Progenitor cell of endocrine pancreas (in vitro differentiated cells): Measurements from ENCODE around the gene CLSTN3. TPM values are rescaled to one million over a fixed set of nuclear protein-coding genes. Genes with fewer than 3 reads are reported as not detected.

Source experiments
- DNase-seq: peaks from one replicate; pipeline ENCODE4 v3.0.0; 2021; ENCODE audit warnings: low spot score; ENCODE audit not compliant: unreplicated experiment
- H3K27ac Mint-ChIP-seq: 2 replicates; pipeline ENCODE4 v1.8.0; 2021; ENCODE audit warnings: mild to moderate bottlenecking, moderate library complexity, mixed read lengths
- H3K27me3 Mint-ChIP-seq: 2 replicates; pipeline ENCODE4 v1.8.0; 2021; ENCODE audit warnings: mixed read lengths
- H3K36me3 Mint-ChIP-seq: 2 replicates; pipeline ENCODE4 v1.8.0; 2022; ENCODE audit warnings: mixed read lengths; ENCODE audit not compliant: insufficient read depth
- H3K4me1 Mint-ChIP-seq: 2 replicates; pipeline ENCODE4 v1.8.0; 2021; ENCODE audit warnings: low read depth, mixed read lengths
- H3K4me3 Mint-ChIP-seq: 2 replicates; pipeline ENCODE4 v1.8.0; 2021; ENCODE audit warnings: low read depth, mild to moderate bottlenecking, moderate library complexity, mixed read lengths
- H3K9me3 Mint-ChIP-seq: 2 replicates; pipeline ENCODE4 v1.8.0; 2021; ENCODE audit warnings: low read depth, mixed read lengths
- CTCF ChIP-seq: fragments of 200-600 bp; sonication (generic); IDR thresholded peaks from one replicate; pipeline ENCODE4 v1.5.0; 2021; ENCODE audit warnings: antibody characterized with exemption, mild to moderate bottlenecking; ENCODE audit not compliant: unreplicated experiment
- total RNA-seq: library from RNA; stranded (reverse); gene quantifications from 2 replicates; pipeline ENCODE4 v1.2.1, GENCODE V29; 2021

CLSTN3 gene
- total RNA-seq, 1 donor from 2014 or later, result 202 TPM

- peaks cover 31% of the 10 kb centered on the region for H3K36me3 Mint-ChIP-seq
- no peak for TF ChIP-seq CTCF
- no peak overlapping the region for H3K4me3 Mint-ChIP-seq
- no peaks in the 10 kb centered on the region for H3K27me3 Mint-ChIP-seq
- no peak for DNase-seq
- peaks cover 2% of the 10 kb centered on the region for H3K4me1 Mint-ChIP-seq
- peaks cover 6% of the 10 kb centered on the region for H3K9me3 Mint-ChIP-seq
- H3K27ac Mint-ChIP-seq, result no peak overlapping the region
Measured at GRCh38 chr12:7101047-7101693, 29.0 kb upstream of the CLSTN3 start.

- TF ChIP-seq CTCF, result no peak
- H3K4me3 Mint-ChIP-seq, result no peak overlapping the region
- H3K36me3 Mint-ChIP-seq, result peaks cover 36% of the 10 kb centered on the region
- no peak overlapping the region for H3K27ac Mint-ChIP-seq
- DNase-seq, result no peak
- H3K4me1 Mint-ChIP-seq, result peaks cover 2% of the 10 kb centered on the region
- H3K9me3 Mint-ChIP-seq, result peaks cover 10% of the 10 kb centered on the region
- no peaks in the 10 kb centered on the region for H3K27me3 Mint-ChIP-seq
Measured at GRCh38 chr12:7101694-7102131, 28.5 kb upstream of the CLSTN3 start.

- no peak overlapping the region for H3K4me3 Mint-ChIP-seq
- peaks cover 3% of the 10 kb centered on the region for H3K4me1 Mint-ChIP-seq
- no peak for TF ChIP-seq CTCF
- DNase-seq, result no peak
- H3K27me3 Mint-ChIP-seq, result no peaks in the 10 kb centered on the region
- peaks cover 10% of the 10 kb centered on the region for H3K9me3 Mint-ChIP-seq
- H3K36me3 Mint-ChIP-seq, result peaks cover 37% of the 10 kb centered on the region
- no peak overlapping the region for H3K27ac Mint-ChIP-seq
Measured at GRCh38 chr12:7102582-7102981, 27.6 kb upstream of the CLSTN3 start.

GRCh38 chr12:7103837-7104584, 26.2 kb upstream of the CLSTN3 start:
- no peak overlapping the region for H3K27ac Mint-ChIP-seq

More at GRCh38 chr12:7103837-7104584, 26.2 kb upstream of the CLSTN3 start:
- no peak for DNase-seq
- H3K4me3 Mint-ChIP-seq, result no peak overlapping the region
- no peak for TF ChIP-seq CTCF
- H3K9me3 Mint-ChIP-seq, result peaks cover 10% of the 10 kb centered on the region
- no peaks in the 10 kb centered on the region for H3K27me3 Mint-ChIP-seq
- peaks cover 37% of the 10 kb centered on the region for H3K36me3 Mint-ChIP-seq
- peaks cover 9% of the 10 kb centered on the region for H3K4me1 Mint-ChIP-seq
